H1 (cell line): ENCODE measurements around the gene CYBB. TPM values are rescaled to one million over a fixed set of nuclear protein-coding genes. Genes with fewer than 3 reads are reported as not detected.

ENCODE experiments used
- CTCF ChIA-PET: fragments of 300-600 bp; sonication (Branson Sonifier 250); formaldehyde crosslinking; loops from one replicate; lab custom pipeline; 2021; ENCODE audit not compliant: partially characterized antibody; lab: Charles Lee
- POLR2A ChIA-PET: fragments of 300-600 bp; sonication (Branson Sonifier 250); formaldehyde crosslinking; loops from one replicate; lab custom pipeline; 2021; ENCODE audit warnings: inconsistent platforms; ENCODE audit not compliant: partially characterized antibody; lab: Charles Lee
- DNase-seq, 2 experiments: peaks; one replicate each; pipeline versions ENCODE4 v3.0.0 to v3.0.0-alpha.2; 2010 to 2022; ENCODE audit warnings: low spot score in 2 of 2, low read depth in 1 of 2, mixed read lengths in 1 of 2
- FAIRE-seq: peaks from 2 replicates; lab custom pipeline; 2011; peaks lifted over from hg19 to GRCh38; lab: Jason Lieb, UNC
- H2AFZ ChIP-seq: 2 replicates; pipeline ENCODE4 v1.8.1; 2012; ENCODE audit warnings: low read length, inconsistent platforms
- H2AK5ac ChIP-seq: 2 replicates; pipeline ENCODE4 v1.6.1; 2013; ENCODE audit warnings: low read depth, low read length
- H2BK120ac ChIP-seq: replicated peaks from 2 replicates; pipeline ENCODE3; 2013; ENCODE audit warnings: low read depth, low read length, inconsistent platforms
- H2BK12ac ChIP-seq: 2 replicates; pipeline ENCODE4 v1.6.1; 2013; ENCODE audit warnings: low read depth, low read length
- H2BK15ac ChIP-seq: 2 replicates; pipeline ENCODE4 v1.6.1; 2013; ENCODE audit warnings: low read length
- H2BK20ac ChIP-seq: 2 replicates; pipeline ENCODE4 v1.6.1; 2013; ENCODE audit warnings: low read length
- H2BK5ac ChIP-seq: 2 replicates; pipeline ENCODE4 v1.6.1; 2013; ENCODE audit warnings: low read depth, low read length
- H3K14ac ChIP-seq: 2 replicates; pipeline ENCODE4 v1.6.1; 2013; ENCODE audit warnings: inconsistent platforms; ENCODE audit not compliant: insufficient read length
- H3K18ac ChIP-seq: 2 replicates; pipeline ENCODE4 v1.6.1; 2013; ENCODE audit warnings: low read length; ENCODE audit errors: extremely low read depth
- H3K23ac ChIP-seq: 2 replicates; pipeline ENCODE4 v1.6.1; 2013; ENCODE audit warnings: inconsistent platforms; ENCODE audit not compliant: insufficient read length
- H3K23me2 ChIP-seq: 2 replicates; pipeline ENCODE4 v1.6.1; 2013; ENCODE audit warnings: low read depth, low read length
- H3K27ac ChIP-seq: 2 replicates; pipeline ENCODE4 v1.6.1; 2011; ENCODE audit warnings: low read depth, low read length, inconsistent platforms
- H3K27me3 ChIP-seq, 4 experiments: replicated peaks in 1 of 4; 1 replicate in 1 of 4; 2 replicates in 3 of 4; pipeline versions ENCODE4 v1.6.1 to v1.8.1; 2011 to 2013; ENCODE audit warnings: low read length in 3 of 4, mild to moderate bottlenecking in 3 of 4, inconsistent platforms in 2 of 4, mixed read lengths in 2 of 4, moderate library complexity in 1 of 4; ENCODE audit not compliant: control insufficient read depth in 3 of 4, insufficient read depth in 3 of 4; ENCODE audit errors: extremely low read depth in 1 of 4
- H3K36me3 ChIP-seq, 4 experiments: 2 replicates each; pipeline versions ENCODE4 v1.6.1 to v1.8.1; 2011 to 2013; ENCODE audit warnings: mild to moderate bottlenecking in 4 of 4, low read length in 3 of 4, moderate library complexity in 2 of 4, control low read depth in 1 of 4, inconsistent platforms in 1 of 4; ENCODE audit not compliant: insufficient read depth in 4 of 4, control insufficient read depth in 2 of 4
- H3K4ac ChIP-seq: replicated peaks from 2 replicates; pipeline ENCODE3; 2013; ENCODE audit warnings: low read length, low read depth, mixed read lengths, inconsistent platforms; ENCODE audit not compliant: insufficient read length
- H3K4me1 ChIP-seq, 4 experiments: replicated peaks in 1 of 4; 1 replicate in 1 of 4; 2 replicates in 3 of 4; pipeline versions ENCODE4 v1.6.1 to v1.8.1; 2011 to 2013; ENCODE audit warnings: low read length in 3 of 4, inconsistent platforms in 2 of 4, mixed read lengths in 1 of 4; ENCODE audit not compliant: insufficient read depth in 4 of 4, control insufficient read depth in 3 of 4
- H3K4me2 ChIP-seq, 2 experiments: 2 replicates each; pipeline versions ENCODE4 v1.6.1 to v1.8.1; 2011 to 2013; ENCODE audit warnings: low read depth in 2 of 2, low read length in 2 of 2, control low read depth in 1 of 2, inconsistent platforms in 1 of 2, mild to moderate bottlenecking in 1 of 2; ENCODE audit not compliant: insufficient read depth in 1 of 2
- H3K4me3 ChIP-seq, 4 experiments: fragments of 200-600, 300-600 bp in 1 of 4; sonication (generic), shearing (Covaris generic), sonication (Bioruptor Twin) in 1 of 4; 2 replicates each; pipeline versions ENCODE4 v1.5.1 to v1.8.1; 2011 to 2016; ENCODE audit warnings: low read length in 4 of 4, low read depth in 3 of 4, control low read depth in 2 of 4, inconsistent platforms in 2 of 4, mild to moderate bottlenecking in 2 of 4, mixed read lengths in 1 of 4, moderate library complexity in 1 of 4; ENCODE audit not compliant: insufficient read depth in 2 of 4; ENCODE audit errors: extremely low read depth in 1 of 4
- H3K56ac ChIP-seq: replicated peaks from 2 replicates; pipeline ENCODE3; 2013; ENCODE audit warnings: low read depth, mild to moderate bottlenecking, mixed read lengths, low read length, inconsistent platforms; ENCODE audit not compliant: insufficient read length
- H3K79me1 ChIP-seq: 2 replicates; pipeline ENCODE4 v1.6.1; 2013; ENCODE audit warnings: low read depth, low read length, control low read depth
- H3K79me2 ChIP-seq, 2 experiments: 2 replicates each; pipeline versions ENCODE4 v1.6.1 to v1.8.1; 2012 to 2013; ENCODE audit warnings: low read length in 2 of 2, mild to moderate bottlenecking in 2 of 2, inconsistent platforms in 1 of 2; ENCODE audit not compliant: insufficient read depth in 2 of 2, control insufficient read depth in 1 of 2
- H3K9ac ChIP-seq, 4 experiments: replicated peaks in 1 of 4; 1 replicate in 1 of 4; 2 replicates in 3 of 4; pipeline versions ENCODE4 v1.6.1 to v1.8.1; 2011 to 2013; ENCODE audit warnings: low read depth in 3 of 4, low read length in 3 of 4, control low read depth in 2 of 4, mild to moderate bottlenecking in 2 of 4, moderate library complexity in 2 of 4, inconsistent platforms in 1 of 4; ENCODE audit errors: extremely low read depth in 1 of 4
- H3K9me3 ChIP-seq, 2 experiments: 2 replicates each; pipeline versions ENCODE4 v1.6.1 to v1.8.1; 2012 to 2013; ENCODE audit warnings: mild to moderate bottlenecking in 2 of 2, moderate library complexity in 2 of 2, control low read depth in 1 of 2, inconsistent platforms in 1 of 2, low read depth in 1 of 2, low read length in 1 of 2, mixed read lengths in 1 of 2; ENCODE audit not compliant: insufficient read depth in 2 of 2
- H4K20me1 ChIP-seq, 2 experiments: replicated peaks in 1 of 2; 2 replicates each; pipeline versions ENCODE3 to v1.8.1; 2011 to 2013; ENCODE audit warnings: inconsistent platforms in 2 of 2, low read length in 2 of 2, mild to moderate bottlenecking in 1 of 2; ENCODE audit not compliant: insufficient read depth in 2 of 2, control insufficient read depth in 1 of 2
- H4K5ac ChIP-seq: 2 replicates; pipeline ENCODE4 v1.6.1; 2013; ENCODE audit warnings: low read length, low read depth, mixed read lengths, inconsistent platforms; ENCODE audit not compliant: insufficient read length
- H4K8ac ChIP-seq: 2 replicates; pipeline ENCODE4 v1.8.0; 2013; ENCODE audit warnings: mild to moderate bottlenecking, moderate library complexity, low read length, inconsistent platforms; ENCODE audit not compliant: insufficient read depth; ENCODE audit errors: extremely low read depth
- H4K91ac ChIP-seq: replicated peaks from 2 replicates; pipeline ENCODE3; 2013; ENCODE audit warnings: low read length, mixed read lengths, inconsistent platforms; ENCODE audit not compliant: insufficient read length
- BRCA1 ChIP-seq: IDR thresholded peaks from 2 replicates; pipeline ENCODE4 v1.6.1; 2012; ENCODE audit warnings: low read depth, low read length, improper control_type of control experiment
- CHD1 ChIP-seq: IDR thresholded peaks from 2 replicates; pipeline ENCODE4 v1.6.1; 2012; ENCODE audit warnings: low read depth, low read length, improper control_type of control experiment
- CREB1 ChIP-seq: IDR thresholded peaks from 2 replicates; pipeline ENCODE4 v1.6.1; 2012; ENCODE audit warnings: inconsistent platforms
- CTBP2 ChIP-seq: IDR thresholded peaks from 2 replicates; pipeline ENCODE4 v1.7.0; 2011; ENCODE audit warnings: borderline replicate concordance, mild to moderate bottlenecking, moderate library complexity, mixed read lengths, low read length; ENCODE audit not compliant: insufficient read depth, insufficient read length
- HDAC2 ChIP-seq, 2 experiments: fragments of 300-600 bp in 1 of 2; sonication (generic) in 1 of 2; IDR thresholded peaks; 2 replicates each; pipeline ENCODE4 v1.6.1; 2011 to 2012; ENCODE audit warnings: low read depth in 2 of 2, low read length in 2 of 2, mild to moderate bottlenecking in 2 of 2, moderate library complexity in 2 of 2, borderline replicate concordance in 1 of 2, inconsistent platforms in 1 of 2
- JUN ChIP-seq: IDR thresholded peaks from 2 replicates; pipeline ENCODE4 v1.6.1; 2011; ENCODE audit warnings: low read depth, mild to moderate bottlenecking, improper control_type of control experiment, low read length
- NRF1 ChIP-seq: IDR thresholded peaks from 2 replicates; pipeline ENCODE4 v1.6.1; 2011; ENCODE audit warnings: mild to moderate bottlenecking, low read depth, low read length, improper control_type of control experiment
- RAD21 ChIP-seq, 2 experiments: IDR thresholded peaks in 1 of 2; conservative IDR thresholded peaks in 1 of 2; 2 replicates each; pipeline ENCODE4 v1.6.1; 2011; ENCODE audit warnings: low read depth in 2 of 2, low read length in 2 of 2, improper control_type of control experiment in 1 of 2, inconsistent platforms in 1 of 2, mild to moderate bottlenecking in 1 of 2, moderate library complexity in 1 of 2
- RNF2 ChIP-seq: fragments of 200-900, 300-1000 bp; sonication (generic); IDR thresholded peaks from 2 replicates; pipeline ENCODE4 v1.7.1; 2016; ENCODE audit warnings: borderline replicate concordance, low read depth, mild to moderate bottlenecking, antibody characterized with exemption, low read length; ENCODE audit not compliant: poor library complexity, severe bottlenecking; ENCODE audit errors: missing control alignments
- SAP30 ChIP-seq: fragments of 300-600 bp; sonication (generic); IDR thresholded peaks from 2 replicates; pipeline ENCODE4 v1.7.1; 2012; ENCODE audit warnings: low read length, moderate library complexity, mild to moderate bottlenecking, inconsistent platforms; ENCODE audit not compliant: insufficient read depth, insufficient replicate concordance
- TAF7 ChIP-seq: optimal IDR thresholded peaks from 2 replicates; pipeline ENCODE3; 2011; ENCODE audit warnings: low read depth, mild to moderate bottlenecking, inconsistent platforms, low read length, moderate library complexity, borderline replicate concordance
- TCF12 ChIP-seq: IDR thresholded peaks from 2 replicates; pipeline ENCODE4 v1.6.1; 2011; ENCODE audit warnings: low read depth, mild to moderate bottlenecking, low read length
- WGBS, 2 experiments: shearing (Covaris generic) in 1 of 2; methylation state at CpG; one replicate each; pipeline versions ENCODE4 v1.1.6 to v1.1.7; 2013 to 2015; ENCODE audit warnings: low lambda C conversion rate in 2 of 2, mixed read lengths in 2 of 2, inconsistent platforms in 1 of 2, low coverage in 1 of 2, missing lambda C conversion rate in 1 of 2; ENCODE audit not compliant: insufficient replicate concordance in 2 of 2, insufficient coverage in 1 of 2, insufficient read length in 1 of 2; ENCODE audit errors: extremely low coverage in 1 of 2, missing lambda C conversion rate in 1 of 2; 5-methylcytosine and 5-hydroxymethylcytosine counted together
- polyA plus RNA-seq, 7 experiments: library from polyadenylated mRNA; depleted of rRNA in 3 of 7; stranded (reverse) in 5 of 7; unstranded in 2 of 7; fragments of >200 nt in 5 of 7; fragments of 200-250 nt in 2 of 7; gene quantifications; 1 replicate in 5 of 7; 2 replicates in 1 of 7; 4 replicates in 1 of 7; pipeline versions ENCODE4 v1.2.1 to v1.2.3, GENCODE V29; 2011 to 2013; ENCODE audit warnings: missing spikeins in 2 of 7, mixed read lengths in 2 of 7
- total RNA-seq: library from RNA; stranded (reverse); fragmentation: NEBNext Ultra II Directional; extraction: Animal tissue kit (Norgen Biotek cat#: 25700); gene quantifications from 2 replicates; pipeline ENCODE4 v1.2.1, GENCODE V29; 2021
- TF ChIP-seq, protein P1 (sequence below): IDR thresholded peaks from 2 replicates; pipeline ENCODE4 v1.6.1; 2011; ENCODE audit warnings: low read depth, mild to moderate bottlenecking, low read length; ENCODE audit not compliant: insufficient read depth

The CYBB gene
- total and polyA plus RNA-seq, 2 of the 8 experiments (the other 6 are each of a cell fraction or from before 2014, with no cell fraction given): 0.03 to 0.09 TPM

DNA sequence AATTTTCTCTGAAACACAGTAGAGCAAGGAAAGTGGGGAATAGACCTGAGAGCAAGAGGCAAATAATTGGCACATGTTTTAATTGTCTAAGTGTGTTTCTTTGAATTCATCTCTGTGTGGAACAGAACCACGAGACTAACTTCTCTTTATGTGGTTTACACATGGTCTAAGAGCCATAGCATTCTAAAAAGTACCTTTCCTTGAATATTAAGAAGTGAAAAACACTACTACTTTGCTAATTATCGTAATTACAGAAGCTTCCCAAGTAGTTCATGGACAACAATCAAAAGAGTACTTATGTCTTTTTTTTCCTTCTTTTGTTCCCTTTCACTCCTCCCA lies 2.9 kb upstream of the CYBB start:
- CTCF ChIA-PET: no interaction called here
- WGBS, 2 experiments: 92% methylated on average over 2 of the region's 2 CpGs; no CpG with 5 or more reads in 1 of the 2 experiments
- TF ChIP-seq RAD21 (IDR thresholded peaks at IDR 0.05 in 1 of 2, conservative IDR thresholded peaks at IDR 0.05 in 1 of 2; ENCODE audit: low read depth in 2 of 2, low read length in 2 of 2) (no peak), RNF2 (no peak), TCF12 (no peak), SAP30 (no peak), CREB1 (no peak), CTBP2 (no peak), CHD1 (no peak), NRF1 (no peak), JUN (no peak), HDAC2 (IDR thresholded peaks at IDR 0.05; ENCODE audit: borderline replicate concordance in 1 of 2, low read depth in 2 of 2, low read length in 2 of 2) (no peak), TAF7 (no peak), BRCA1 (no peak)
- TF ChIP-seq, protein P1, sequence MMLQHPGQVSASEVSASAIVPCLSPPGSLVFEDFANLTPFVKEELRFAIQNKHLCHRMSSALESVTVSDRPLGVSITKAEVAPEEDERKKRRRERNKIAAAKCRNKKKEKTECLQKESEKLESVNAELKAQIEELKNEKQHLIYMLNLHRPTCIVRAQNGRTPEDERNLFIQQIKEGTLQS: no peak

More for the DNA sequence above, 2.9 kb upstream of the CYBB start:
- no peak overlapping the region for H3K14ac ChIP-seq
- H3K27ac ChIP-seq: no peak overlapping the region
- H3K27me3 ChIP-seq: no peaks in the 10 kb centered on the region
- H4K20me1 ChIP-seq: no peaks in the 10 kb centered on the region
- H3K36me3 ChIP-seq: no peaks in the 10 kb centered on the region
- H3K56ac ChIP-seq: no peak overlapping the region
- no peak overlapping the region for H3K23ac ChIP-seq
- no peak overlapping the region for H2BK12ac ChIP-seq
- H3K9ac ChIP-seq: no peak overlapping the region
- no peaks in the 10 kb centered on the region for H3K79me1 ChIP-seq
- no peak overlapping the region for H2BK5ac ChIP-seq
- POLR2A ChIA-PET: no interaction called here
- FAIRE-seq (no peak), DNase-seq (no peak)
- H3K4ac ChIP-seq: no peak overlapping the region
- H3K18ac ChIP-seq: no peak overlapping the region
- no peak overlapping the region for H3K4me3 ChIP-seq
- no peak overlapping the region for H4K8ac ChIP-seq
- no peaks in the 10 kb centered on the region for H3K4me1 ChIP-seq
- no peak overlapping the region for H2AK5ac ChIP-seq
- no peaks in the 10 kb centered on the region for H3K23me2 ChIP-seq
- H2AFZ ChIP-seq: no peak overlapping the region
- H3K79me2 ChIP-seq: no peaks in the 10 kb centered on the region
- no peaks in the 10 kb centered on the region for H3K9me3 ChIP-seq
- H2BK20ac ChIP-seq: no peak overlapping the region
- H2BK15ac ChIP-seq: no peak overlapping the region
- H4K91ac ChIP-seq: no peak overlapping the region
- H4K5ac ChIP-seq: no peak overlapping the region
- H3K4me2 ChIP-seq: no peak overlapping the region
- no peak overlapping the region for H2BK120ac ChIP-seq
